IMR-90 (cell line): ENCODE data around the gene TNNC1. TPM values are rescaled to one million over a fixed set of nuclear protein-coding genes. Genes with fewer than 3 reads are reported as not detected.

Experiments used
- ATAC-seq: fragments of 200-7000 bp; cut with Tn5 transposase; 2 replicates; pipeline ENCODE4 v1.9.1; 2020; ENCODE audit warnings: low read depth, mild to moderate bottlenecking, moderate library complexity
- BruUV-seq: library from RNA; stranded (reverse); fragments of 400-500 nt; replicated peaks from 2 replicates; lab custom pipeline; 2021; lab: Mats Ljungman, UMichigan
- CTCF ChIA-PET: fragments of 300-600 bp; formaldehyde crosslinking; extraction: SDS; loops from one replicate; lab custom pipeline; 2021; ENCODE audit warnings: antibody characterized with exemption; lab: Yijun Ruan, JAX
- POLR2A ChIA-PET: fragments of 300-600 bp; sonication (Branson Sonifier 250); formaldehyde crosslinking; loops from one replicate; lab custom pipeline; 2022; ENCODE audit warnings: antibody characterized with exemption; ENCODE audit not compliant: unreplicated experiment; lab: Charles Lee
- DNase-seq: peaks from one replicate; pipeline ENCODE4 v3.0.0; 2013
- H2AFZ ChIP-seq: replicated peaks from 2 replicates; pipeline ENCODE3; 2013; ENCODE audit warnings: low read length, mild to moderate bottlenecking; ENCODE audit not compliant: poor library complexity
- H2AK5ac ChIP-seq: 2 replicates; pipeline ENCODE4 v1.6.1; 2013; ENCODE audit warnings: low read depth, low read length, inconsistent platforms
- H2AK9ac ChIP-seq: replicated peaks from 2 replicates; pipeline ENCODE3; 2013; ENCODE audit warnings: mild to moderate bottlenecking, low read depth, low read length, moderate library complexity; ENCODE audit not compliant: poor library complexity
- H2BK120ac ChIP-seq: 2 replicates; pipeline ENCODE4 v1.6.1; 2013; ENCODE audit warnings: low read depth, low read length, inconsistent platforms
- H2BK15ac ChIP-seq: 3 replicates; pipeline ENCODE4 v1.6.1; 2013; ENCODE audit warnings: low read depth, low read length, inconsistent platforms
- H2BK20ac ChIP-seq: 2 replicates; pipeline ENCODE4 v1.6.1; 2013; ENCODE audit warnings: low read depth, mild to moderate bottlenecking, inconsistent platforms, low read length, moderate library complexity
- H2BK5ac ChIP-seq: 2 replicates; pipeline ENCODE4 v1.6.1; 2013; ENCODE audit warnings: mild to moderate bottlenecking, low read depth, low read length, inconsistent platforms; ENCODE audit not compliant: poor library complexity, severe bottlenecking
- H3K14ac ChIP-seq: replicated peaks from 2 replicates; pipeline ENCODE4 v1.6.1; 2013; ENCODE audit warnings: low read depth, low read length, inconsistent platforms
- H3K18ac ChIP-seq: 2 replicates; pipeline ENCODE4 v1.6.1; 2013; ENCODE audit warnings: low read depth, low read length, control low read depth
- H3K23ac ChIP-seq: 2 replicates; pipeline ENCODE4 v1.6.1; 2013; ENCODE audit warnings: low read depth, low read length, inconsistent platforms
- H3K27ac ChIP-seq: 2 replicates; pipeline ENCODE4 v1.5.1; 2013; ENCODE audit warnings: mild to moderate bottlenecking, control low read depth, low read length; ENCODE audit not compliant: insufficient read depth
- H3K27me3 ChIP-seq: 2 replicates; pipeline ENCODE4 v1.6.1; 2013; ENCODE audit warnings: low read length; ENCODE audit not compliant: control insufficient read depth, insufficient read depth
- H3K36me3 ChIP-seq: 2 replicates; pipeline ENCODE4 v1.6.1; 2013; ENCODE audit warnings: low read length, mixed read lengths; ENCODE audit not compliant: control insufficient read depth, insufficient read depth
- H3K4ac ChIP-seq: 2 replicates; pipeline ENCODE4 v1.6.1; 2013; ENCODE audit warnings: low read depth, low read length, inconsistent platforms
- H3K4me1 ChIP-seq: 2 replicates; pipeline ENCODE4 v1.6.1; 2013; ENCODE audit warnings: low read length, mixed read lengths; ENCODE audit not compliant: control insufficient read depth, insufficient read depth
- H3K4me2 ChIP-seq: 2 replicates; pipeline ENCODE4 v1.6.1; 2013; ENCODE audit warnings: low read depth, mild to moderate bottlenecking, control low read depth, low read length, moderate library complexity
- H3K4me3 ChIP-seq: 2 replicates; pipeline ENCODE4 v1.5.1; 2013; ENCODE audit warnings: low read depth, mild to moderate bottlenecking, control low read depth, low read length, moderate library complexity; ENCODE audit not compliant: insufficient read depth
- H3K56ac ChIP-seq: 2 replicates; pipeline ENCODE4 v1.6.1; 2013; ENCODE audit warnings: low read length, inconsistent platforms; ENCODE audit not compliant: insufficient read depth; ENCODE audit errors: extremely low read depth
- H3K79me1 ChIP-seq, 2 experiments: 2 replicates each; pipeline ENCODE4 v1.6.1; 2013; ENCODE audit warnings: low read length in 2 of 2, inconsistent platforms in 1 of 2, low read depth in 1 of 2
- H3K9ac ChIP-seq: 2 replicates; pipeline ENCODE4 v1.6.1; 2013; ENCODE audit warnings: low read depth, low read length, control low read depth
- H3K9me1 ChIP-seq: 2 replicates; pipeline ENCODE4 v1.6.1; 2013; ENCODE audit warnings: low read length, inconsistent platforms; ENCODE audit not compliant: insufficient read depth
- H3K9me3 ChIP-seq: 2 replicates; pipeline ENCODE4 v1.6.1; 2013; ENCODE audit warnings: low read length; ENCODE audit not compliant: control insufficient read depth, insufficient read depth
- H4K20me1 ChIP-seq: 2 replicates; pipeline ENCODE4 v1.6.1; 2013; ENCODE audit warnings: low read length, inconsistent platforms; ENCODE audit not compliant: insufficient read depth
- H4K5ac ChIP-seq: 2 replicates; pipeline ENCODE4 v1.6.1; 2013; ENCODE audit warnings: mild to moderate bottlenecking, low read depth, low read length, control low read depth
- H4K8ac ChIP-seq, 2 experiments: 2 replicates each; pipeline ENCODE4 v1.6.1; 2013; ENCODE audit warnings: low read depth in 2 of 2, low read length in 2 of 2, control low read depth in 1 of 2, inconsistent platforms in 1 of 2
- H4K91ac ChIP-seq: 2 replicates; pipeline ENCODE4 v1.6.1; 2013; ENCODE audit warnings: low read depth, low read length, inconsistent platforms; ENCODE audit not compliant: insufficient read depth
- CEBPB ChIP-seq: IDR thresholded peaks from 2 replicates; pipeline ENCODE4 v1.6.1; 2012; ENCODE audit warnings: low read depth, low read length, improper control_type of control experiment
- CHD1 ChIP-seq: IDR thresholded peaks from 2 replicates; pipeline ENCODE4 v1.6.1; 2012; ENCODE audit warnings: low read depth, low read length, improper control_type of control experiment
- CTCF ChIP-seq: conservative IDR thresholded peaks from 2 replicates; pipeline ENCODE4 v1.5.1; 2012; ENCODE audit warnings: mild to moderate bottlenecking, low read depth, low read length, improper control_type of control experiment
- MAZ ChIP-seq: IDR thresholded peaks from 2 replicates; pipeline ENCODE4 v1.6.1; 2012; ENCODE audit warnings: low read depth, mild to moderate bottlenecking, low read length, improper control_type of control experiment, moderate library complexity, borderline replicate concordance
- MXI1 ChIP-seq: IDR thresholded peaks from 2 replicates; pipeline ENCODE4 v1.6.1; 2012; ENCODE audit warnings: low read depth, mild to moderate bottlenecking, low read length, moderate library complexity, borderline replicate concordance
- POLR2A ChIP-seq: IDR thresholded peaks from 2 replicates; pipeline ENCODE4 v1.6.1; 2012; ENCODE audit warnings: mild to moderate bottlenecking, low read depth, low read length
- RCOR1 ChIP-seq: IDR thresholded peaks from 2 replicates; pipeline ENCODE4 v1.6.1; 2012; ENCODE audit warnings: mild to moderate bottlenecking, low read length, improper control_type of control experiment; ENCODE audit not compliant: insufficient replicate concordance
- RFX5 ChIP-seq: IDR thresholded peaks from 2 replicates; pipeline ENCODE4 v1.8.0; 2012; ENCODE audit warnings: low read depth, mild to moderate bottlenecking, low read length, moderate library complexity
- USF2 ChIP-seq: fragments of 150-350 bp; IDR thresholded peaks from 2 replicates; pipeline ENCODE4 v1.6.1; 2017; ENCODE audit warnings: mild to moderate bottlenecking, antibody characterized with exemption, low read length, low read depth
- WGBS, 2 experiments: methylation state at CpG; one replicate each; pipeline versions ENCODE4 v1.1.5 to v1.1.7; 2013; ENCODE audit warnings: missing lambda C conversion rate in 2 of 2; ENCODE audit not compliant: insufficient read length in 1 of 2; ENCODE audit errors: extremely low coverage in 2 of 2; 5-methylcytosine and 5-hydroxymethylcytosine counted together
- dilution Hi-C: fragments of 300-500 bp; cut with HindIII; formaldehyde crosslinking; loops from one replicate; pipeline ENCODE4 v1.14.3; 2018; ENCODE audit warnings: low sequenced_read_pairs; ENCODE audit not compliant: unreplicated experiment
- in situ Hi-C: fragments of 300-500 bp; cut with MboI; formaldehyde crosslinking; loops from 3 replicates; pipeline ENCODE4 v1.14.3; 2019; ENCODE audit warnings: low sequenced_read_pairs, inconsistent platforms, mixed read lengths
- intact Hi-C: fragments of 100-400 bp; cut with micrococcal nuclease; formaldehyde crosslinking; loops from 2 replicates; pipeline ENCODE4 v1.10.0; 2022
- polyA plus RNA-seq, 3 experiments: library from polyadenylated mRNA; depleted of rRNA; stranded (reverse); fragments of >200 nt; gene quantifications; 2 replicates each; pipeline ENCODE4 v1.2.3, GENCODE V29; 2012; ENCODE audit warnings: low replicate concordance in 1 of 3
- total RNA-seq: library from RNA; depleted of rRNA; stranded (reverse); fragments of >200 nt; gene quantifications from 2 replicates; pipeline ENCODE4 v1.2.3, GENCODE V29; 2012

The TNNC1 gene
- total and polyA plus RNA-seq, 2 of the 4 experiments (the other 2 are of a cell fraction) = 1.3 to 4.6 TPM

- H3K4me1 ChIP-seq = peaks cover 10% of the 10 kb centered on the region; the same call in 1 of the 2 replicates
- no peak overlapping the region for H4K5ac ChIP-seq
- H3K56ac ChIP-seq = no peak overlapping the region
- no peak overlapping the region for H4K8ac ChIP-seq
- no peak overlapping the region for H3K4me2 ChIP-seq
- no peak overlapping the region for H3K27ac ChIP-seq
- H3K79me1 ChIP-seq = no peaks in the 10 kb centered on the region
- no peaks in the 10 kb centered on the region for H3K9me1 ChIP-seq
- H3K36me3 ChIP-seq = no peaks in the 10 kb centered on the region
- in situ Hi-C loops (no loop called here), dilution Hi-C loops (no loop called here), intact Hi-C loops (no loop called here)
- no peak overlapping the region for H2BK5ac ChIP-seq
- ChIA-PET POLR2A (no interaction called here), CTCF (interaction anchor here (0.5 kb wide), 1 partner anchor 257 kb away, joined by 3 read pairs; no protein-coding TSS in a partner anchor)
- no peak overlapping the region for H2AK5ac ChIP-seq
- H3K9ac ChIP-seq = no peak overlapping the region
- peaks cover 22% of the 10 kb centered on the region for H3K27me3 ChIP-seq
- BruUV-seq = no TSS peak
- H4K20me1 ChIP-seq = no peaks in the 10 kb centered on the region
- H3K9me3 ChIP-seq = no peaks in the 10 kb centered on the region
- no peak overlapping the region for H2AFZ ChIP-seq
- WGBS, 2 experiments = 94% methylated on average over 14 of the region's 32 CpGs; no CpG with 5 or more reads in 1 of the 2 experiments
- no peak overlapping the region for H2BK120ac ChIP-seq
- H3K4me3 ChIP-seq = no peak overlapping the region
- no peak overlapping the region for H4K91ac ChIP-seq
- no peak overlapping the region for H3K14ac ChIP-seq
- TF ChIP-seq POLR2A (no peak), MXI1 (no peak), USF2 (no peak), CEBPB (no peak), RFX5 (no peak), CHD1 (no peak), CTCF (no peak), MAZ (no peak), RCOR1 (no peak)
- no peak overlapping the region for H3K4ac ChIP-seq
- no peak overlapping the region for H2BK15ac ChIP-seq
- H3K23ac ChIP-seq = no peak overlapping the region
- DNase-seq (no peak), ATAC-seq (no peak)
- H3K18ac ChIP-seq = no peak overlapping the region
- no peak overlapping the region for H2BK20ac ChIP-seq
- H2AK9ac ChIP-seq = no peak overlapping the region
These were observed 18.4 kb downstream of the TNNC1 start for GRCh38 chr3:52435246-52436101.
